HepG2 (cell line): ENCODE measurements around the gene DNMT1. TPM values are rescaled to one million over a fixed set of nuclear protein-coding genes. Genes with fewer than 3 reads are reported as not detected.

ENCODE experiments used
- ATAC-seq: fragments of 200-7000 bp; cut with Tn5 transposase; 3 replicates; pipeline ENCODE4 v1.9.1; 2020; ENCODE audit warnings: mild to moderate bottlenecking, moderate library complexity
- BruUV-seq: library from RNA; stranded (reverse); fragments of 400-500 nt; replicated peaks from 2 replicates; lab custom pipeline; 2021; lab: Mats Ljungman, UMichigan
- CTCF ChIA-PET: fragments of 300-600 bp; formaldehyde crosslinking; extraction: SDS; loops from one replicate; lab custom pipeline; 2021; ENCODE audit warnings: low total read pairs, inconsistent platforms, low intra/inter-chr PET ratio; lab: Yijun Ruan, JAX
- POLR2A ChIA-PET: fragments of 350-600 bp; sonication (Branson Sonifier 250); formaldehyde crosslinking; loops from one replicate; lab custom pipeline; 2020; ENCODE audit warnings: antibody characterized with exemption, inconsistent platforms; lab: Yijun Ruan, JAX
- DNase-seq: peaks from one replicate; pipeline ENCODE4 v3.0.0-alpha.2; 2015; ENCODE audit warnings: low spot score
- FAIRE-seq: peaks from 3 replicates; lab custom pipeline; 2011; peaks lifted over from hg19 to GRCh38; lab: Jason Lieb, UNC
- H2AFZ ChIP-seq: one replicate; pipeline ENCODE4 v1.6.1; 2011; ENCODE audit warnings: low read length, inconsistent platforms
- H3K27ac ChIP-seq: fragments of 300-600 bp; 3 replicates; pipeline ENCODE4 v1.8.0; 2011; ENCODE audit warnings: mixed run types, mild to moderate bottlenecking, mixed read lengths, low read length, inconsistent platforms; ENCODE audit not compliant: insufficient read depth; ENCODE audit errors: extremely low read length
- H3K27me3 ChIP-seq, 2 experiments: fragments of 200-600 bp in 1 of 2; 2 replicates in 1 of 2; 3 replicates in 1 of 2; pipeline versions ENCODE4 v1.6.0 to v1.8.0; 2011; ENCODE audit warnings: low read length in 2 of 2, mild to moderate bottlenecking in 2 of 2, moderate library complexity in 2 of 2, inconsistent platforms in 1 of 2; ENCODE audit not compliant: insufficient read depth in 2 of 2, control insufficient read depth in 1 of 2
- H3K36me3 ChIP-seq, 2 experiments: fragments of 200-600 bp in 1 of 2; replicated peaks in 1 of 2; 2 replicates in 1 of 2; 3 replicates in 1 of 2; pipeline versions ENCODE4 v1.5.1 to v1.8.0; 2011; ENCODE audit warnings: low read length in 2 of 2, inconsistent platforms in 1 of 2; ENCODE audit not compliant: insufficient read depth in 2 of 2, control insufficient read depth in 1 of 2
- H3K4me1 ChIP-seq: 2 replicates; pipeline ENCODE4 v1.5.1; 2012; ENCODE audit warnings: low read length, inconsistent platforms; ENCODE audit not compliant: insufficient read depth
- H3K4me2 ChIP-seq: 2 replicates; pipeline ENCODE4 v1.6.0; 2011; ENCODE audit warnings: low read depth, low read length, inconsistent platforms
- H3K4me3 ChIP-seq, 3 experiments: fragments of 200-600 bp in 1 of 3; sonication (generic), shearing (Covaris generic) in 1 of 3; replicated peaks in 1 of 3; 2 replicates each; pipeline ENCODE4 v1.5.1; 2011 to 2016; ENCODE audit warnings: low read length in 3 of 3, inconsistent platforms in 2 of 3, low read depth in 2 of 3, mild to moderate bottlenecking in 2 of 3, control low read depth in 1 of 3, mixed read lengths in 1 of 3; ENCODE audit not compliant: insufficient read depth in 1 of 3
- H3K79me2 ChIP-seq: one replicate; pipeline ENCODE4 v1.6.1; 2011; ENCODE audit warnings: low read length, inconsistent platforms; ENCODE audit not compliant: insufficient read depth
- H3K9ac ChIP-seq: 2 replicates; pipeline ENCODE4 v1.6.0; 2011; ENCODE audit warnings: mild to moderate bottlenecking, low read depth, low read length, inconsistent platforms; ENCODE audit not compliant: insufficient read depth
- H3K9me3 ChIP-seq: 2 replicates; pipeline ENCODE4 v1.5.1; 2012; ENCODE audit warnings: mild to moderate bottlenecking, low read length
- H4K20me1 ChIP-seq: 2 replicates; pipeline ENCODE4 v1.6.0; 2011; ENCODE audit warnings: inconsistent platforms, mild to moderate bottlenecking, low read length, moderate library complexity; ENCODE audit not compliant: insufficient read depth
- BRCA1 ChIP-seq: sonication (generic); formaldehyde crosslinking; IDR thresholded peaks from 2 replicates; pipeline ENCODE4 v1.4.0; 2020; ENCODE audit warnings: missing genetic modification reagents
- CSRNP1 ChIP-seq: sonication (generic); formaldehyde crosslinking; IDR thresholded peaks from 2 replicates; pipeline ENCODE4 v1.8.1; 2023; ENCODE audit warnings: mild to moderate bottlenecking, missing genetic modification reagents
- DMAP1 ChIP-seq: IDR thresholded peaks from 2 replicates; pipeline ENCODE4 v1.6.1; 2016
- ELK4 ChIP-seq: sonication (generic); formaldehyde crosslinking; IDR thresholded peaks from 2 replicates; pipeline ENCODE4 v1.9.0; 2021; ENCODE audit warnings: missing genetic modification reagents, borderline replicate concordance
- SMAD9 ChIP-seq: sonication (generic); formaldehyde crosslinking; IDR thresholded peaks from 2 replicates; pipeline ENCODE4 v1.5.1; 2020; ENCODE audit warnings: mild to moderate bottlenecking, missing genetic modification reagents
- ZNF160 ChIP-seq: sonication (generic); formaldehyde crosslinking; IDR thresholded peaks from 2 replicates; pipeline ENCODE4 v1.8.0; 2022; ENCODE audit warnings: mild to moderate bottlenecking, inconsistent platforms, missing genetic modification reagents
- ZNF317 ChIP-seq: sonication (generic); formaldehyde crosslinking; IDR thresholded peaks from 2 replicates; pipeline ENCODE4 v1.5.0; 2020; ENCODE audit warnings: mild to moderate bottlenecking, missing genetic modification reagents
- ZNF367 ChIP-seq: sonication (generic); formaldehyde crosslinking; IDR thresholded peaks from 2 replicates; pipeline ENCODE4 v1.4.0; 2020; ENCODE audit warnings: missing genetic modification reagents, borderline replicate concordance
- ZNF441 ChIP-seq: sonication (generic); formaldehyde crosslinking; IDR thresholded peaks from 2 replicates; pipeline ENCODE4 v1.7.0; 2021; ENCODE audit warnings: missing genetic modification reagents, borderline replicate concordance
- ZNF678 ChIP-seq: sonication (generic); formaldehyde crosslinking; IDR thresholded peaks from 2 replicates; pipeline ENCODE4 v1.4.0; 2020; ENCODE audit warnings: mild to moderate bottlenecking, missing genetic modification reagents
- ZNF782 ChIP-seq: sonication (generic); formaldehyde crosslinking; IDR thresholded peaks from 2 replicates; pipeline ENCODE4 v1.4.0; 2020; ENCODE audit warnings: missing genetic modification reagents, mild to moderate bottlenecking, borderline replicate concordance
- WGBS: methylation state at CpG from one replicate; pipeline ENCODE4 v1.1.6; 2017; ENCODE audit warnings: low lambda C conversion rate; 5-methylcytosine and 5-hydroxymethylcytosine counted together
- in situ Hi-C: cut with HindIII; loops from 2 replicates; pipeline ENCODE4 v1.10.0; 2017; ENCODE audit warnings: low pct_unique_long_range_greater_than_20kb; ENCODE audit not compliant: extremely low pct_ligation_motif_present
- intact Hi-C: fragments of 100-400 bp; cut with micrococcal nuclease; formaldehyde crosslinking; loops from one replicate; pipeline ENCODE4 v1.10.0; 2022; ENCODE audit not compliant: unreplicated experiment
- polyA plus RNA-seq, 8 experiments: library from polyadenylated mRNA; depleted of rRNA in 3 of 8; stranded (reverse) in 7 of 8; unstranded in 1 of 8; fragments of >200 nt; fragmentation: Illumina TruSeq in 4 of 8; extraction: Trizol in 4 of 8; gene quantifications; 2 replicates each; pipeline versions ENCODE4 v1.2.1 to v1.2.3, GENCODE V29; 2011 to 2016; ENCODE audit warnings: low read depth in 4 of 8, missing spikeins in 1 of 8, mixed read lengths in 1 of 8; ENCODE audit not compliant: insufficient read depth in 1 of 8
- total RNA-seq, 5 experiments: library from RNA; depleted of rRNA; stranded (reverse); fragments of >200 nt; fragmentation: Illumina TruSeq; extraction: Trizol; gene quantifications; 2 replicates each; pipeline ENCODE4 v1.2.3, GENCODE V29; 2016; ENCODE audit warnings: low read depth in 1 of 5
- TF ChIP-seq, protein P1 (sequence below): IDR thresholded peaks from 2 replicates; pipeline ENCODE4 v1.6.1; 2012; ENCODE audit warnings: low read length, improper control_type of control experiment
- TF ChIP-seq, protein P2 (sequence below): sonication (generic); formaldehyde crosslinking; IDR thresholded peaks from 2 replicates; pipeline ENCODE4 v1.8.1; 2023; ENCODE audit warnings: mild to moderate bottlenecking, moderate library complexity, missing genetic modification reagents

Gene DNMT1
- total and polyA plus RNA-seq, 2 of the 13 experiments (the other 11 are each of a cell fraction or from before 2014, with no cell fraction given): 31.2 to 91.1 TPM

DNA sequence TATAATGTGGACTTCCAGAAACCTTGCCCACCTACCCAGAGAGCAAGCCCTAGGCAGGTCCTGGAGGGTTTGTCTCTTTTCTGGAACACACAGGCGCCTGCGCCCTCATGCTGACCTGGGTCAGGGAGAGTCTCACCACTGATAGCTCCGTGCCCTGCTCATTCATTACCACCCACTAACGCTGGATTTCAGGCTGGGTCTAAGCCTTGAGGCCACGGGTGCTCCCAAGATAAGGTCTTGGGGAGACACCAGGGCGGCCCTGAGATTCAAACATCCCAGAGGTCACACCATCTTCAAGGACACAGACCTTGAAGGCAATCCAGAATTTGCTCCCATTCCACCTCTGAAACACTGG is 31.2 kb upstream of the DNMT1 start:
- BruUV-seq: no TSS peak
- H3K9me3 ChIP-seq: no peaks in the 10 kb centered on the region
- no peak overlapping the region for H3K9ac ChIP-seq
- H2AFZ ChIP-seq: no peak overlapping the region
- H4K20me1 ChIP-seq: no peaks in the 10 kb centered on the region
- intact Hi-C loops: no loop called here
- peaks cover 2 to 6% of the 10 kb centered on the region in 2 experiments; a peak in 4 of 5 replicates for H3K27me3 ChIP-seq
- peaks cover 12% of the 10 kb centered on the region; the same call in 1 of the 2 replicates for H3K4me1 ChIP-seq
- DNase-seq (no peak), FAIRE-seq (no peak), ATAC-seq (no peak)
- ChIA-PET POLR2A (interaction anchor here (1.0 kb wide), 1 partner anchor 12 kb away, joined by 3 read pairs; no protein-coding TSS in a partner anchor), CTCF (no interaction called here)
- 71% methylated on average over 4 of the region's 6 CpGs for WGBS
- no peak overlapping the region for H3K4me3 ChIP-seq
- no peaks in the 10 kb centered on the region for H3K36me3 ChIP-seq
- H3K79me2 ChIP-seq: no peaks in the 10 kb centered on the region
- H3K4me2 ChIP-seq: no peak overlapping the region
- in situ Hi-C loops: no loop called here
- no peak overlapping the region for H3K27ac ChIP-seq
- TF ChIP-seq ZNF441 (CRISPR knock-in tag) (no peak), CSRNP1 (CRISPR knock-in tag) (no peak), SMAD9 (no peak), ELK4 (CRISPR knock-in tag) (no peak), ZNF782 (no peak), ZNF160 (CRISPR knock-in tag) (no peak), BRCA1 (CRISPR knock-in tag) (no peak), DMAP1 (no peak), ZNF317 (no peak), ZNF367 (CRISPR knock-in tag) (no peak), ZNF678 (no peak)
- TF ChIP-seq, protein P1, sequence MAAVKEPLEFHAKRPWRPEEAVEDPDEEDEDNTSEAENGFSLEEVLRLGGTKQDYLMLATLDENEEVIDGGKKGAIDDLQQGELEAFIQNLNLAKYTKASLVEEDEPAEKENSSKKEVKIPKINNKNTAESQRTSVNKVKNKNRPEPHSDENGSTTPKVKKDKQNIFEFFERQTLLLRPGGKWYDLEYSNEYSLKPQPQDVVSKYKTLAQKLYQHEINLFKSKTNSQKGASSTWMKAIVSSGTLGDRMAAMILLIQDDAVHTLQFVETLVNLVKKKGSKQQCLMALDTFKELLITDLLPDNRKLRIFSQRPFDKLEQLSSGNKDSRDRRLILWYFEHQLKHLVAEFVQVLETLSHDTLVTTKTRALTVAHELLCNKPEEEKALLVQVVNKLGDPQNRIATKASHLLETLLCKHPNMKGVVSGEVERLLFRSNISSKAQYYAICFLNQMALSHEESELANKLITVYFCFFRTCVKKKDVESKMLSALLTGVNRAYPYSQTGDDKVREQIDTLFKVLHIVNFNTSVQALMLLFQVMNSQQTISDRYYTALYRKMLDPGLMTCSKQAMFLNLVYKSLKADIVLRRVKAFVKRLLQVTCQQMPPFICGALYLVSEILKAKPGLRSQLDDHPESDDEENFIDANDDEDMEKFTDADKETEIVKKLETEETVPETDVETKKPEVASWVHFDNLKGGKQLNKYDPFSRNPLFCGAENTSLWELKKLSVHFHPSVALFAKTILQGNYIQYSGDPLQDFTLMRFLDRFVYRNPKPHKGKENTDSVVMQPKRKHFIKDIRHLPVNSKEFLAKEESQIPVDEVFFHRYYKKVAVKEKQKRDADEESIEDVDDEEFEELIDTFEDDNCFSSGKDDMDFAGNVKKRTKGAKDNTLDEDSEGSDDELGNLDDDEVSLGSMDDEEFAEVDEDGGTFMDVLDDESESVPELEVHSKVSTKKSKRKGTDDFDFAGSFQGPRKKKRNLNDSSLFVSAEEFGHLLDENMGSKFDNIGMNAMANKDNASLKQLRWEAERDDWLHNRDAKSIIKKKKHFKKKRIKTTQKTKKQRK: no peak
- TF ChIP-seq, protein P2, sequence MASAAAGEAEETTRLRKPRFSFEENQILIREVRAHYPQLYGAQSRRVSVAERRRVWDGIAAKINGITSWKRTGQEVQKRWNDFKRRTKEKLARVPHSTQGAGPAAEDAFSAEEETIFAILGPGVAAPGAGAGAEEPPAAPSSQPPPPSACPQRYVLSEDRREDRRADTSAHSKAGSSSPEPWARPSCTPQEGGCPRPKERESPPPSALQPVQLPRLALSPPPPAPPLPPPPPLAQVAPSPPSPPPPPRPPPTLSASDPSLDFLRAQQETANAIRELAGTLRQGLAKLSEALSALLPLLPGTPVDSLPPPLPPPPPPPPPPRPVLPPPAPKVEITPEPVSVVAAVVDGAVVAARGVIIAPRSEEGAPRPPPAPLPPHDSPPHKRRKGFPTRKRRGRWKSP (CRISPR knock-in tag): no peak
